Hematopoietic multipotent progenitor cell treated with erythropoietin and hydrocortisone succinate and interleukin-3 and kit ligand, for 17 days (in vitro differentiated cells): ENCODE data around the gene LRRC36.
"Not testable (repeated sequence)": the region's sequence is repeated elsewhere in the genome, so short reads cannot be mapped to it uniquely, and the experiment has no call there.

Experiments
- DNase-seq: peaks from one replicate; pipeline ENCODE4 v3.0.0-alpha.2; 2015; ENCODE audit warnings: low spot score

LRRC36 gene

GRCh38 chr16:67346341-67346740 lies 19.7 kb downstream of the LRRC36 start:
- DNase-seq = no peak

- DNase-seq = peak; percentile 33
Observed at GRCh38 chr16:67349172-67349571, 22.6 kb downstream of the LRRC36 start.

DNA sequence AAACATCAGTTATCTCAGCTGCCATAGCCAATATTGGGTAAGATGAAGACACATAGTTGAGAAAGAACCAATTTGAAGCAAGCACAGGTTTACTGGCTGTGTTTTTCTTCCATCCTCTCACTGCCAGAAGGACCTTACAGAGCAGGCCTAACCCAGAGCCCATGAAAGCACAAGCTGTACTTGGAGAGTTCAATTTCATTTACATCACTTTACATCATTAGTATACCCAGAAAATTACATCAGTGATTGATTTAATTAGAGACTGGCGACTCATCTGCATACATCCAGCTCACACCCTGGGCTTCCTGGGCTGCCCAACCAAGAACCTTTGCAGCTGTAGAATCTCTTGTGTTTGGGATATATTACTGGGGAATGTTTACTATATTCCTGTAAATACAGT lies 23.7 kb downstream of the LRRC36 start:
- DNase-seq = no peak

DNA sequence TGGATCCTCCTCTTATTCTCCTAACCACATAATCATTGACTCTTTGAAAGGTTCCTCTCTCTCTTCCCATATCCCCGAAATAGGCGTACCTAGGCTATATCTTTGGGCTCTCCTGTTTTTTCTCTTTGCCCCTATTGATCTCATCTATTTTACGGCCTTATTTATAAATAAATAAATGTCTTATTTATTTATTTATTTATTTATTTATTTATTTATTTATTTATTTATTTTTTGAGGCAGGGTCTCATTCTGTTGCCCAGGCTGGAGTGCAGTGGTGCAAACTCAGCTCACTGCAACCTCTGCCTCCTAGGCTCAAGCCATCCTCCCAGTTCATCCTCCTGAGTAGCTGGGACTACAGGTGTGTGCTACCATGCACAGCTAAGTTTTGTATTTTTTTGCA lies 25.8 kb downstream of the LRRC36 start:
- not testable (repeated sequence) for DNase-seq

- no peak for DNase-seq
Observed at GRCh38 chr16:67356396-67356795, 29.8 kb downstream of the LRRC36 start.

- no peak for DNase-seq
Observed at GRCh38 chr16:67357561-67357960, 30.9 kb downstream of the LRRC36 start.

GRCh38 chr16:67359540-67360269 lies 33.1 kb downstream of the LRRC36 start:
- DNase-seq = not testable (repeated sequence)

GRCh38 chr16:67361038-67361437 lies 34.4 kb downstream of the LRRC36 start:
- no peak for DNase-seq

GRCh38 chr16:67364600-67365235 lies 38.1 kb downstream of the LRRC36 start:
- DNase-seq = no peak

- no peak for DNase-seq
Observed at GRCh38 chr16:67370661-67371060, 44.0 kb downstream of the LRRC36 start.

- DNase-seq = peak; percentile 16
Observed at GRCh38 chr16:67372664-67373063, 46.0 kb downstream of the LRRC36 start.

DNA sequence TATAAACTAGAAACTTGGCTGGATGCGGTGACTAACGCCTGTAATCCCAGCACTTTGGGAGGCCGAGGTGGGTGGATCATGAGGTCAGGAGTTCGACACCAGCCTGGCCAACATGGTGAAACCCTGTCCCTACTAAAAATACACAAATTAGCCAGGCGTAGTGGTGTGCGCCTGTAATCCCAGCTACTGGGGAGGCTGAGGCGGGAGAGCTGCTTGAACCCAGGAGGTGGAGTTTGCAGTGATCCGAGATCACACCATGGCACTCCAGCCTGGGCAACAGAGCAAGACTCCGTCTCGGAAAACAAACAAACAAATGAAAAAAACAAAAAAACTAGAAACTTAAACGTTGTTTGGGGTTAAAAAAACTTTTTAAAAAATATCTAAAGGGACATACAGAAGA lies 49.4 kb downstream of the LRRC36 start:
- not testable (repeated sequence) for DNase-seq

GRCh38 chr16:67378642-67379041 lies 52.0 kb downstream of the LRRC36 start:
- no peak for DNase-seq

GRCh38 chr16:67383284-67383683 lies 56.7 kb downstream of the LRRC36 start:
- no peak for DNase-seq

- no peak for DNase-seq
Observed at GRCh38 chr16:67384778-67385510, 58.3 kb downstream of the LRRC36 start.

DNA sequence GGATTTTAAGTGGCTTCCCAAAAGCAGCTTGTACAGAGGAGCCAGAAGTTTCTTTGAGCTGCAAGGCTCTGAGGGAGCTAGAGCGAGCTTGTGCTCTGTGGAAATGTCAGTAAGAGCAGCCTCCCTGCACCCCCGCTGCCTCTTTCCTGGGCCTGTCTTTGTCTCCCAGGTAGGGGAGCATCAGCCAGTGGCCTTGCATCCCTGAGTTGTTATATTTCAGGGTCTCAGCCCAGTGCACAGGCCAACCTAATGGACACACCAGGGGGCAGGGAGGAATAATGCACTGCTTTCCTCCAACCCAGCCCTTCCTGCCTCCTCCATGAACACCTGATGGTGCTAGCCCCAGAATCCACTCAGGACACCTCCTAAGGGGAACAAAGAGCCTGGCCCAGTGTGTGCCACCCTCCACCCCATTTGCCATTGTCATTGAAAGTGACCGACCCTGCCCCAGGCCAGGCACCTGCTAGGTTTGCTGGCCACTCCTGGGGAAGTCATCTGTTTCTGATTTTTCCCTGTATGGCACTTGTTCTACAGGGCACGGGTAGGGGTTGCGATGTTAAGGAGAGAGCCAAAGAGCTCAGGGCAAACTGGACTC lies 60.3 kb downstream of the LRRC36 start:
- DNase-seq = no peak

DNA sequence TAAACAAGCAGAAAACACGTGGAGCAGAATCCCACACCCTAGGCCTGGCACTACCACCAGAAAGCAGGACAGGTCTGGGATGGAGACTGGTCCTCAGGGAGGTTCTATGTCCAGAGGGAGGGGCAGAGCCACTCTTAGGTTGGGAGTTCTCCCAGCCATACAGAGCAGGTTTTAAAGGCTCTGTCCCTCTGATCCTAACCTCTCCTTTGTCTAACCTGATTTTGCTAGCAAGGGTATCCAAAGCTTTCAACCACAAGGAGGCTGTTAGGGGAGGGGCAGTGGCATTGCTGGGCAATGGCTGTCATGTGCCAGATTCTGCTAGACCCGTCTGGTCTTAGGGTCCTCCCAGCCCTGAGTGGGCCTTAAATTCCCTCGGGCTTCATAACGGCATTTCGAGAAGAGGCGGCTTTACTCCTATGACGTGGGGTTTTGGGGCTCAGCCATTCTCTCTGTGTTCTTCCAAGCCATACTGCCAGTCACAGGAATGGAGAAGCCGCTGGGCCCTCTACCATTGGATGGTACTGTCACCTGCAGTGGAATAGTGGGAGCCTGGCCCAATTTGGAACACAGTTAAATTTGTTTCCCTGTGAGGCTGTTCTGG lies 61.0 kb downstream of the LRRC36 start:
- DNase-seq = no peak

GRCh38 chr16:67388191-67388590 lies 61.6 kb downstream of the LRRC36 start:
- no peak for DNase-seq

GRCh38 chr16:67388591-67388990 lies 62.0 kb downstream of the LRRC36 start:
- DNase-seq = no peak

GRCh38 chr16:67389911-67390815 lies 63.5 kb downstream of the LRRC36 start:
- no peak for DNase-seq

- DNase-seq = no peak
Observed at GRCh38 chr16:67390816-67391423, 64.3 kb downstream of the LRRC36 start.
